AG10803 (cell line): ENCODE results near the gene MCM3AP.

Source experiments
- DNase-seq: peaks from one replicate; pipeline ENCODE4 v3.0.0; 2010; ENCODE audit warnings: low read depth
- H3K4me3 ChIP-seq: 2 replicates; pipeline ENCODE4 v1.5.1; 2011; ENCODE audit warnings: mild to moderate bottlenecking, low read length, control low read depth
- TF ChIP-seq, protein P1 (sequence below): conservative IDR thresholded peaks from 2 replicates; pipeline ENCODE4 v1.5.1; 2011; ENCODE audit warnings: mild to moderate bottlenecking, low read length, control low read depth, inconsistent platforms

MCM3AP gene

DNA sequence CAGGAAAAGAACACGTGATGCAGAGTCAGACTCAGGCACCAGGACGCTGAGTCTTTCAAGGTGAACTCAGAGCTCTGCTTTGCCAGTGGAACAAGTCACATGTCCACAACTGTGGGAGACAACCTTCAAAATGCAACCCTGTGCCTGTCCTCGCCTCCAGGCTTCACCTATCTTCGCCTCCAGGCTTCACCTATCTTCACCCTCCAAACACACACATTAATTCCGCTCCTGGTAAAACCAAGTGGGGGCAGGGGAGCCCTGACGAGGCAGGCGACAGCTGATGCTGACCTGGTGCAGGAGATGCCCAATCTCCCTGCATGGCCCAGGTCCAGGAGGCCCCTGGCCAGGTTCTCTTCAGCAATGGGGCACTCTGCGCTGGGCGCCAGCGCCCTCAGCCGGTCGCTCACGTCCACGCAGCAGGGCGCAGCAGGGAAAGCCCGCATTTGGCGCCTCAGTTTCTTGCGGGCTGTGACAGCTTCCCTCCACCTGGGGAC, 28.9 kb downstream of the MCM3AP start:
- TF ChIP-seq, protein P1, sequence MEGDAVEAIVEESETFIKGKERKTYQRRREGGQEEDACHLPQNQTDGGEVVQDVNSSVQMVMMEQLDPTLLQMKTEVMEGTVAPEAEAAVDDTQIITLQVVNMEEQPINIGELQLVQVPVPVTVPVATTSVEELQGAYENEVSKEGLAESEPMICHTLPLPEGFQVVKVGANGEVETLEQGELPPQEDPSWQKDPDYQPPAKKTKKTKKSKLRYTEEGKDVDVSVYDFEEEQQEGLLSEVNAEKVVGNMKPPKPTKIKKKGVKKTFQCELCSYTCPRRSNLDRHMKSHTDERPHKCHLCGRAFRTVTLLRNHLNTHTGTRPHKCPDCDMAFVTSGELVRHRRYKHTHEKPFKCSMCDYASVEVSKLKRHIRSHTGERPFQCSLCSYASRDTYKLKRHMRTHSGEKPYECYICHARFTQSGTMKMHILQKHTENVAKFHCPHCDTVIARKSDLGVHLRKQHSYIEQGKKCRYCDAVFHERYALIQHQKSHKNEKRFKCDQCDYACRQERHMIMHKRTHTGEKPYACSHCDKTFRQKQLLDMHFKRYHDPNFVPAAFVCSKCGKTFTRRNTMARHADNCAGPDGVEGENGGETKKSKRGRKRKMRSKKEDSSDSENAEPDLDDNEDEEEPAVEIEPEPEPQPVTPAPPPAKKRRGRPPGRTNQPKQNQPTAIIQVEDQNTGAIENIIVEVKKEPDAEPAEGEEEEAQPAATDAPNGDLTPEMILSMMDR = no peak
- no peak for DNase-seq
- no peak overlapping the region for H3K4me3 ChIP-seq

DNA sequence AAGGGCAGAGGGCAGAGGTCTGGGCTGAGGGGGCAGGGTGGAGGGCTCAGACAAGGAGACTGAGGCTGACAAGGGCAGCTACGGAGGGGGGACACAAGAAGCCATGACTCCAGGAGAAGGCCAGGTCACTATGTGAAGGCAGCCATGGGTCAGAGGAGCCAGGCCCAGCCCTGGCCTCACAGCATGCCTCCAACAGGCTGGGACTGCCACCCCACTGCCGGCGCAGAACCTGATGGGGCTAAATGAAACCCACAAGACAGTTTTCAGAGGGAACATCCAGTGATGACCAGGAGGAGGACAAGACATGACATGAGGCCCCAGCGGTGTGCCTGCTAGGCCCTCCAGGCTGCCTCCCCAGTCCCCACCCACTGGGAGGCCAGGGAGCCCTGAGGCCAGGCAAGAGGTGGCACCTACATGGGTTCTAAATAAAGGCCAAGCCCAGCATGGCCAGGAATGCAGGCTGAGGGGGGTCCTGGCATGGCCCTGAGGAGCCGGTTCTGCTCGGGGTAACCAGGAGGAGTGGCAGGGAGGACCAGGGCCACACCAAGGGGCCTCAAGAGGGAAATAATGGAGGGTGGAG, 29.6 kb downstream of the MCM3AP start:
- DNase-seq = no peak
- TF ChIP-seq, protein P1 = no peak

DNA sequence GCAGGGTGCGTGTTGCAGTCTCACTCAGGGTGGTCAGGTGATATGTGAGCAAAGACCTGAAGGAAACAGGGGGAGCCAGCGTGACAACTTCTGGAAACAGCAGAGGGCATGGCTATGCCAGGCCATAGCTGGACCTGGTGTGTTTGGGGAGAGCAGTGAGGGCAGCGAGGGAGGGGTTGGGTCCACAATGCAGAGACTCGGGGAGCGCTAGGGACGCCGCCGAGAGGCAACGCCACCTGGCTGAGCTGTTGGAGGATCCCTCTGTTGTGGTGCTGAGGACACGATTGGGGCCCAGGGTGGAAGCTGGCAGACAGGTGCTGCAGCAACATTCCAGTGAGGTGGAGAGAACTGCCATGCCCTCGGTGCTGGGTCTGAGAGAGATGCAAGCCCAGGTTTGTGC, 30.2 kb downstream of the MCM3AP start:
- no peak for DNase-seq
- no peak overlapping the region for H3K4me3 ChIP-seq
- TF ChIP-seq, protein P1 = no peak

More for the DNA sequence above, 29.6 kb downstream of the MCM3AP start:
- H3K4me3 ChIP-seq = no peak overlapping the region

DNA sequence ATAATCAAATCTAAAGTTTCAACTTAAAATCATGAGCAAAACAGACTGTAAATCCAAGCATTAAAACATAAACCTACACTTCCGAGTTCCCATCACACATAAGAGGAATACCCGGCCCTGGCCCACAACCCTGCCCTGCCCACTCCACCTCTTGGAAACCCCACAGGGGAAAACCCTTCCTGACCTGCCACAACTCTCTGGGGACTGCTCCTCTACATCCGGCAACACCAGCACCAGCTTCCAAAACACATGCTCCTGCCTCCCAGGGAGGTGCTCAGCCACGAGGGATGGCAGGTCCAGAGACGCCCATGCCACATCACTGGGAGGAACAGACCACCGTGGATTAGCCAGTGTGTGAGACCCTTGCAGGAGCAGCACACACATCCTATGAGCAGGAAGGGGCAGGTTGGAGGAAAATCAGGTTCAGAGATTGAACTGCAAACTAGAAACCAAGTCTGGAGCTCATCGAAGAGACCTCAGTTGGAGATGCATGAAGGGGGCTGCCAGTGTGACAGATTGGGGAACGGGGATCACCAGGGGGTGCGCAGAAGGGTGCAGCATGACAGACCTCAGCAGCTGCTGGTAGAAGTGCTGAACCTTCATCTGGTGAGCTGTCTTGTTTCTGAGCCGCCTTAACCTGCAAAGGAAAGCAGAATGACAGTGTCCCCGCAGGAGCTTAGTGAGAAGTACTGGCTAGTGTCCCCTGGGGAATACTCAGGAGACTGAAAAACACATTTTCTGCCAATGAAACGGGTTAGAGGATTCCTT, 31.0 kb downstream of the MCM3AP start:
- H3K4me3 ChIP-seq = no peak overlapping the region
- DNase-seq = no peak
- TF ChIP-seq, protein P1 = no peak

DNA sequence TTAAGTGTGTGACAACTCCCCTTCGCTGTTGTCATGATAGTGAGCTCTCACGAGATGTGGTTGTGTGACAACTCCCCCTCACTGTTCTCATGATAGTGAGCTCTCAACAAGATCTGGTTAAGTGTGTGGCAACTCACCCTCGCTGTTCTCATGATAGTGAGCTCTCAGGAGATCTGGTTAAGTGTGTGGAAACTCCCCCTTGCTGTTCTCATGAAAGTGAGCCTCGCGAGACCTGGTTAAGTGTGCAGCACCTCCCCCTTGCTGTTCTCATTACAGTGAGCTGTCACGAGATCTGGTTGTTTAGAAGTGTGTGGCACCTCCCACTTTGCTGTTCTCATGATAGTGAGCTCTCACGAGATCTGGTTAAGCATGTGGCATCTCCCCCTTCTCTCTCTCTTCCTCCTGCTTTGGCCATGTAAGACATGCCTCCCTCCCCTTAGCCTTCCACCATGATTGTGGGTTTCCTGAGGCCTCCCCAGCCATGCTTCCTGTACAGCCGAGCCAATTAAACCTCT, 31.7 kb downstream of the MCM3AP start:
- TF ChIP-seq, protein P1 = no peak
- no peak overlapping the region for H3K4me3 ChIP-seq
- no peak for DNase-seq

DNA sequence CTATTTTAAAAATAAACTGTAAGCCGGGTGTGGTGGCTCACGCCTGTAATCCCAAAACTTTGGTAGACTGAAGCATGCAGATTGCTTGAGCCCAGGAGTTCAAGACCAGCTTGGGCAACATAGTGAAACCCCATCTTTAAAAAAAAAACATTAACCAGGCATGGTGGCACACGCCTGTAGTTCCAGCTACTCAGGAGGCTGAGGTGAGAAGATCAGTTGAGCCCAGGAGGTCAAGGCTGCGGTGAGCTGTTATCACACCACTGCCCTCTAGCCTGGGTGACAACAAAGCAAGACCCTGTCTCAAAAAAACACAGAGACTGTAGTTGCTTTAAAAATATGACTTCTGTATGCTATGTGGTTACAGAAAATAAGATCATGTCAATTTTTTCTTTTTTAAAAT, 32.6 kb downstream of the MCM3AP start:
- DNase-seq = no peak
- no peak overlapping the region for H3K4me3 ChIP-seq
- TF ChIP-seq, protein P1 = no peak
